B cell (primary cell): ENCODE data around the gene KRTAP19-1. TPM values are rescaled to one million over a fixed set of nuclear protein-coding genes. Genes with fewer than 3 reads are reported as not detected.

Source experiments
- ATAC-seq: fragments of 200-7000 bp; cut with Tn5 transposase; one replicate; pipeline ENCODE4 v1.10.0; 2021; ENCODE audit warnings: low read depth, mild to moderate bottlenecking, moderate number of reproducible peaks, moderate library complexity
- CTCF ChIA-PET: fragments of 350-600 bp; sonication (Branson Sonifier 250); formaldehyde crosslinking; loops from one replicate; lab custom pipeline; 2021; ENCODE audit warnings: antibody characterized with exemption, inconsistent platforms; lab: Charles Lee
- POLR2A ChIA-PET: fragments of 350-600 bp; sonication (Branson Sonifier 250); formaldehyde crosslinking; loops from one replicate; lab custom pipeline; 2021; ENCODE audit warnings: antibody characterized with exemption; lab: Charles Lee
- DNase-seq: peaks from one replicate; pipeline ENCODE4 v3.0.0; 2013
- H2AFZ ChIP-seq: 2 replicates; pipeline ENCODE4 v1.6.1; 2012; ENCODE audit warnings: mild to moderate bottlenecking, low read depth, low read length; ENCODE audit not compliant: insufficient read depth, poor library complexity, severe bottlenecking
- H3K27ac ChIP-seq, 2 donors: 1 replicate in 1 of 2; 2 replicates in 1 of 2; pipeline ENCODE4 v1.5.1; 2012 to 2013; ENCODE audit warnings: low read length in 2 of 2, mild to moderate bottlenecking in 2 of 2, moderate library complexity in 1 of 2
- H3K27me3 ChIP-seq, 4 experiments: fragments of 200-600 bp in 1 of 4; sonication (generic) in 1 of 4; replicated peaks in 1 of 4; 1 replicate in 2 of 4; 2 replicates in 2 of 4; pipeline versions ENCODE4 v1.6.1 to v1.7.0; 2013 to 2016; ENCODE audit warnings: low read length in 3 of 4, mild to moderate bottlenecking in 2 of 4, mixed read lengths in 1 of 4, moderate library complexity in 1 of 4; ENCODE audit not compliant: insufficient read depth in 4 of 4, control insufficient read depth in 3 of 4; ENCODE audit errors: control extremely low read depth in 1 of 4
- H3K36me3 ChIP-seq, 2 experiments: replicated peaks in 1 of 2; 1 replicate in 1 of 2; 2 replicates in 1 of 2; pipeline versions ENCODE4 v1.6.1 to v1.7.1; 2013; ENCODE audit warnings: low read length in 1 of 2; ENCODE audit not compliant: insufficient read depth in 2 of 2, control insufficient read depth in 1 of 2; ENCODE audit errors: control extremely low read depth in 1 of 2, extremely low read depth in 1 of 2
- H3K4me1 ChIP-seq, 2 donors: fragments of 200-600 bp in 1 of 2; sonication (generic) in 1 of 2; 1 replicate in 1 of 2; 2 replicates in 1 of 2; pipeline versions ENCODE4 v1.5.1 to v1.6.1; 2013 to 2017; ENCODE audit warnings: low read length in 2 of 2; ENCODE audit not compliant: control insufficient read depth in 2 of 2, insufficient read depth in 2 of 2
- H3K4me2 ChIP-seq: replicated peaks from 2 replicates; pipeline ENCODE3; 2012; ENCODE audit warnings: mild to moderate bottlenecking, low read depth, low read length; ENCODE audit not compliant: poor library complexity, severe bottlenecking
- H3K4me3 ChIP-seq, 5 experiments: fragments of 200-600 bp in 1 of 5; sonication (generic) in 1 of 5; 1 replicate in 3 of 5; 2 replicates in 2 of 5; pipeline versions ENCODE4 v1.5.1 to v1.7.0; 2011 to 2016; ENCODE audit warnings: low read length in 4 of 5, mild to moderate bottlenecking in 4 of 5, low read depth in 2 of 5, control low read depth in 1 of 5, moderate library complexity in 1 of 5; ENCODE audit not compliant: insufficient read depth in 1 of 5; ENCODE audit errors: control extremely low read depth in 1 of 5, extremely low read depth in 1 of 5
- H3K79me2 ChIP-seq: fragments of 200-600 bp; sonication (generic); one replicate; pipeline ENCODE4 v1.6.0; 2016; ENCODE audit warnings: low read length; ENCODE audit not compliant: control insufficient read depth, insufficient read depth
- H3K9ac ChIP-seq: fragments of 200-600 bp; sonication (generic); 2 replicates; pipeline ENCODE4 v1.6.1; 2017; ENCODE audit warnings: mild to moderate bottlenecking, low read length, moderate library complexity
- H3K9me3 ChIP-seq, 3 donors: one replicate each; pipeline versions ENCODE4 v1.6.1 to v1.7.1; 2013; ENCODE audit warnings: low read length in 2 of 3; ENCODE audit not compliant: control insufficient read depth in 2 of 3, insufficient read depth in 1 of 3; ENCODE audit errors: control extremely low read depth in 1 of 3
- H4K20me1 ChIP-seq: 2 replicates; pipeline ENCODE4 v1.6.0; 2012; ENCODE audit warnings: mild to moderate bottlenecking, low read length; ENCODE audit not compliant: insufficient read depth, control insufficient read depth, poor library complexity, severe bottlenecking
- H3K27ac Mint-ChIP-seq: one replicate; pipeline ENCODE4 v1.8.0; 2021; ENCODE audit warnings: mixed read lengths
- H3K27me3 Mint-ChIP-seq: one replicate; pipeline ENCODE4 v1.8.0; 2021; ENCODE audit warnings: mixed read lengths
- H3K4me1 Mint-ChIP-seq: one replicate; pipeline ENCODE4 v1.8.0; 2021; ENCODE audit warnings: mixed read lengths
- H3K4me3 Mint-ChIP-seq: one replicate; pipeline ENCODE4 v1.8.0; 2021; ENCODE audit warnings: mixed read lengths
- H3K9me3 Mint-ChIP-seq: one replicate; pipeline ENCODE4 v1.8.0; 2022; ENCODE audit warnings: mixed read lengths; ENCODE audit not compliant: insufficient read depth
- CTCF ChIP-seq: fragments of 200-600 bp; IDR thresholded peaks from one replicate; pipeline ENCODE4 v1.8.0; 2022; ENCODE audit warnings: antibody characterized with exemption, mild to moderate bottlenecking
- EZH2 ChIP-seq: IDR thresholded peaks from 2 replicates; pipeline ENCODE4 v1.6.1; 2012; ENCODE audit warnings: borderline replicate concordance, low read depth, mild to moderate bottlenecking, moderate library complexity, low read length; ENCODE audit not compliant: insufficient read depth, poor library complexity, severe bottlenecking
- WGBS: methylation state at CpG from one replicate; pipeline ENCODE4 v1.1.5; 2013; ENCODE audit warnings: missing lambda C conversion rate; ENCODE audit not compliant: insufficient coverage; 5-methylcytosine and 5-hydroxymethylcytosine counted together
- intact Hi-C: fragments of 100-400 bp; cut with micrococcal nuclease; formaldehyde crosslinking; loops from one replicate; pipeline ENCODE4 v1.10.0; 2022
- polyA plus RNA-seq: library from polyadenylated mRNA; depleted of rRNA; stranded (reverse); fragments of >200 nt; gene quantifications from 2 replicates; pipeline ENCODE4 v1.2.3, GENCODE V29; 2012
- total RNA-seq, 2 donors: library from RNA; stranded (reverse); fragments of 120-200 nt in 1 of 2; gene quantifications; 1 replicate in 1 of 2; 2 replicates in 1 of 2; pipeline versions ENCODE4 v1.2.3 to v1.2.4, GENCODE V29; 2013 to 2022

KRTAP19-1 gene
- total and polyA plus RNA-seq, 2 donors (not counting 1 experiment from before 2014, with no cell fraction given) = not detected

GRCh38 chr21:30468900-30469714, 11.1 kb downstream of the KRTAP19-1 start:
- Mint-ChIP-seq H3K9me3 (peaks cover 3% of the 10 kb centered on the region), H3K4me1 (no peaks in the 10 kb centered on the region), H3K27ac (no peak overlapping the region), H3K4me3 (no peak overlapping the region), H3K27me3 (no peaks in the 10 kb centered on the region)
- no peak overlapping the region for H3K27ac ChIP-seq
- POLR2A ChIA-PET = no interaction called here
- intact Hi-C loops = no loop called here
- H4K20me1 ChIP-seq = no peaks in the 10 kb centered on the region
- H3K36me3 ChIP-seq = no peaks in the 10 kb centered on the region
- no peaks in the 10 kb centered on the region for H3K27me3 ChIP-seq
- DNase-seq (no peak), ATAC-seq (no peak)
- H3K4me1 ChIP-seq = no peaks in the 10 kb centered on the region
- no peak overlapping the region for H2AFZ ChIP-seq
- no peak for TF ChIP-seq CTCF
- TF ChIP-seq EZH2 = no peak
- no peaks in the 10 kb centered on the region for H3K9me3 ChIP-seq
- H3K79me2 ChIP-seq = no peaks in the 10 kb centered on the region
- H3K4me3 ChIP-seq = no peak overlapping the region
- CTCF ChIA-PET = no interaction called here
- no peak overlapping the region for H3K4me2 ChIP-seq
- no peak overlapping the region for H3K9ac ChIP-seq
- WGBS = no CpG with 5 or more reads among the region's 6 CpGs

- ATAC-seq = no peak
These were observed 16.5 kb downstream of the KRTAP19-1 start for GRCh38 chr21:30463713-30464112.

More at GRCh38 chr21:30463713-30464112, 16.5 kb downstream of the KRTAP19-1 start:
- ChIA-PET POLR2A (no interaction called here), CTCF (no interaction called here)
- Histone ChIP-seq H4K20me1 (no peaks in the 10 kb centered on the region), H3K9me3 (no peaks in the 10 kb centered on the region), H3K27me3 (no peaks in the 10 kb centered on the region), H3K4me2 (no peak overlapping the region), H3K27ac (no peak overlapping the region), H3K4me1 (no peaks in the 10 kb centered on the region), H2AFZ (no peak overlapping the region), H3K36me3 (no peaks in the 10 kb centered on the region), H3K79me2 (no peaks in the 10 kb centered on the region), H3K4me3 (no peak overlapping the region), H3K9ac (no peak overlapping the region)
- Mint-ChIP-seq H3K27me3 (no peaks in the 10 kb centered on the region), H3K4me1 (no peaks in the 10 kb centered on the region), H3K9me3 (no peaks in the 10 kb centered on the region), H3K27ac (no peak overlapping the region), H3K4me3 (no peak overlapping the region)
- DNase-seq = no peak
- no peak for TF ChIP-seq EZH2
- no peak for TF ChIP-seq CTCF
- intact Hi-C loops = no loop called here
- WGBS = 0% methylated on average over 1 of the region's 3 CpGs
